ENCODE measurements around the gene CUL3.

- TF ChIP-seq, protein P1, sequence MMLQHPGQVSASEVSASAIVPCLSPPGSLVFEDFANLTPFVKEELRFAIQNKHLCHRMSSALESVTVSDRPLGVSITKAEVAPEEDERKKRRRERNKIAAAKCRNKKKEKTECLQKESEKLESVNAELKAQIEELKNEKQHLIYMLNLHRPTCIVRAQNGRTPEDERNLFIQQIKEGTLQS (IDR thresholded peaks at IDR 0.05; ENCODE audit: insufficient read depth, low read depth, low read length): no peak
- TF ChIP-seq POLR2A (IDR thresholded peaks at IDR 0.05; ENCODE audit: control extremely low read depth in 1 of 2, low read depth in 2 of 2, low read length in 2 of 2): no peak
These were observed 33.5 kb downstream of the CUL3 start for GRCh38 chr2:224551693-224552092.

All from H1 (cell line).